Thoracic aorta (tissue), 2 donors: ENCODE measurements around the gene WWC2. TPM values are rescaled to one million over a fixed set of nuclear protein-coding genes. Genes with fewer than 3 reads are reported as not detected.

ENCODE experiments used
- ATAC-seq: fragments of 150-250 bp; one replicate; pipeline ENCODE4 v1.8.0; 2017; ENCODE audit warnings: low read depth; ENCODE audit not compliant: insufficient number of reproducible peaks, low FRiP score
- DNase-seq: peaks from one replicate; pipeline ENCODE4 v3.0.0-alpha.2; 2020; ENCODE audit warnings: low spot score
- H3K27ac ChIP-seq, 2 donors: fragments of 200-600 bp; sonication (generic); 1 replicate in 1 of 2; 2 replicates in 1 of 2; pipeline ENCODE4 v1.5.1; 2016; ENCODE audit warnings: mild to moderate bottlenecking in 2 of 2, moderate library complexity in 2 of 2
- H3K27me3 ChIP-seq: fragments of 200-600 bp; sonication (generic); replicated peaks from 2 replicates; pipeline ENCODE4 v1.6.0; 2016; ENCODE audit warnings: mild to moderate bottlenecking; ENCODE audit not compliant: insufficient read depth
- H3K36me3 ChIP-seq: fragments of 200-600 bp; sonication (generic); one replicate; pipeline ENCODE4 v1.5.1; 2016
- H3K4me1 ChIP-seq, 2 donors: fragments of 200-600 bp; sonication (generic); 1 replicate in 1 of 2; 2 replicates in 1 of 2; pipeline versions ENCODE4 v1.5.1 to v1.6.0; 2016; ENCODE audit warnings: low read depth in 2 of 2, mild to moderate bottlenecking in 1 of 2; ENCODE audit not compliant: control insufficient read depth in 1 of 2
- H3K4me3 ChIP-seq: fragments of 200-600 bp; sonication (generic); 2 replicates; pipeline ENCODE4 v1.5.1; 2016; ENCODE audit warnings: mild to moderate bottlenecking
- H3K9me3 ChIP-seq: fragments of 200-600 bp; sonication (generic); 2 replicates; pipeline ENCODE4 v1.5.1; 2016
- total RNA-seq, 2 donors: library from RNA; depleted of rRNA; stranded (reverse); fragments of >200 nt; gene quantifications; one replicate each; pipeline versions ENCODE4 v1.1.0 to v1.2.3, GENCODE V29; 2016
- TF ChIP-seq, protein P1 (sequence below): fragments of 200-600 bp; sonication (generic); IDR thresholded peaks from one replicate; pipeline ENCODE4 v1.5.1; 2019; ENCODE audit warnings: antibody characterized with exemption

Gene WWC2
- total RNA-seq, 2 donors from 2014 or later = 21.1 to 44.8 TPM

DNA sequence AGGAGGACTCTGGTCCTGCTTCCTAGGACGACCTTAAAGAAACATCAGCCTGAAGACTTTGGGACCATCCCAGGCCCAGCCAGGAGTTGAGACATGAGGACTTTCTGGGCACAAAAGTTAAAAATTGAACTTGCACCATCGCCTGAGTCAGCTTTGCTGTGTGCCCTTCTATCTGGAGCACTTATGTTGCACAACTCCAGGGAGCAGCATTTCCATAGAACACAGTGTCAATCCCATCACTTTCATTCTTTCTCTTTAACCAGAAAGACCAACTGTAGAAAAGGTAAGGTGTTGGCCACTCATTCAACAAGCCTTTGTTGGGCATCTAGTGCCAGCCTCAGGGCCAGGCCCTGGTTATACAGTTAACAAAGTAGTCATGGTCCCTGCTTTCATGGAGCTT lies 231.8 kb downstream of the WWC2 start:
- no peak for ATAC-seq
- TF ChIP-seq, protein P1, sequence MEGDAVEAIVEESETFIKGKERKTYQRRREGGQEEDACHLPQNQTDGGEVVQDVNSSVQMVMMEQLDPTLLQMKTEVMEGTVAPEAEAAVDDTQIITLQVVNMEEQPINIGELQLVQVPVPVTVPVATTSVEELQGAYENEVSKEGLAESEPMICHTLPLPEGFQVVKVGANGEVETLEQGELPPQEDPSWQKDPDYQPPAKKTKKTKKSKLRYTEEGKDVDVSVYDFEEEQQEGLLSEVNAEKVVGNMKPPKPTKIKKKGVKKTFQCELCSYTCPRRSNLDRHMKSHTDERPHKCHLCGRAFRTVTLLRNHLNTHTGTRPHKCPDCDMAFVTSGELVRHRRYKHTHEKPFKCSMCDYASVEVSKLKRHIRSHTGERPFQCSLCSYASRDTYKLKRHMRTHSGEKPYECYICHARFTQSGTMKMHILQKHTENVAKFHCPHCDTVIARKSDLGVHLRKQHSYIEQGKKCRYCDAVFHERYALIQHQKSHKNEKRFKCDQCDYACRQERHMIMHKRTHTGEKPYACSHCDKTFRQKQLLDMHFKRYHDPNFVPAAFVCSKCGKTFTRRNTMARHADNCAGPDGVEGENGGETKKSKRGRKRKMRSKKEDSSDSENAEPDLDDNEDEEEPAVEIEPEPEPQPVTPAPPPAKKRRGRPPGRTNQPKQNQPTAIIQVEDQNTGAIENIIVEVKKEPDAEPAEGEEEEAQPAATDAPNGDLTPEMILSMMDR = no peak
- no peaks in the 10 kb centered on the region for H3K9me3 ChIP-seq

DNA sequence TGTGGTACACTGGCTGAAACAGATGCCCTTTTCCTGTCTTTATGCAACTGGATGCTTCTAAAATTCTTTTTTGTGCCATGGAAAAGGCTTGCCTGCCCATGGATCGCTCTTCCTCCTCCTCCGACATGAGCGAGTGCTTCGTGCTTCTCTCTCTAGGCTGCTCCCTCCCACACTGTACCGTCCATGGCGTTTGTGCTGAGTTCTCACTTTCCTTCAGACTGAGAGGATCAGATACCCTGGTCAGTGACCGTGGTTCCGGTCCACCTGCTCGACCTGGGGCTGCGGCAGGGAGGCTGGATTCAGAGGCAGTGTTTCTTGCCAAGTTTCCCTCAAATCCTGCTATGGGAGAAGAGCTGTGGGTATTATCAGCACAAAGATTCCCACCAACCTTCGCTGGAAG lies 233.4 kb downstream of the WWC2 start:
- ATAC-seq = no peak
- TF ChIP-seq, protein P1 = no peak

More for the DNA sequence above, 231.8 kb downstream of the WWC2 start:
- Histone ChIP-seq H3K4me3 (no peak overlapping the region), H3K27me3 (no peaks in the 10 kb centered on the region), H3K36me3 (no peaks in the 10 kb centered on the region), H3K27ac (no peak overlapping the region), H3K4me1 (peaks cover 0 to 5% of the 10 kb centered on the region in 2 donors)
- DNase-seq = no peak

DNA sequence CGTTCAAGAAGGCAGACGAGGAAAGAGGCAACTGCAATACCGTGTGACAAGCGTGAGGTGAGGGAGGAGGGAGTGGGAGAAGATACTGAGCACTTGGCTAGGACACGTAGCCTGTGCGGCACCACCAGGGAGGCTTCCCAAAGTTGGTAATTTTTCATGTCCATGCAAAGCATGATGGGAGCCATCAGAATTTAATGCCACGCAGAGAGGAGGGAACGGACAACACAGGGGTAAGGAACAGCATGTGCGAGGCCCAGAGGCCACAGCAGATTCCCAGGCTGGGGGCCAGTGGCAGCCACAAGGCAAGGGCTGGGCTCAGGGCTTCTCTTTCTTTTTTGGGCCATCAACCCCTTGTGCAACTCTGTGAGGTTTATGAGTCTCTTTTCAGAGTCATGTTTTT lies 234.1 kb downstream of the WWC2 start:
- DNase-seq (no peak), ATAC-seq (no peak)
- Histone ChIP-seq H3K36me3 (no peaks in the 10 kb centered on the region), H3K27me3 (no peaks in the 10 kb centered on the region), H3K4me3 (no peak overlapping the region), H3K27ac (no peak overlapping the region), H3K4me1 (peaks cover 0 to 5% of the 10 kb centered on the region in 2 donors), H3K9me3 (no peaks in the 10 kb centered on the region)
- TF ChIP-seq, protein P1 = no peak

More for the DNA sequence above, 233.4 kb downstream of the WWC2 start:
- Histone ChIP-seq H3K4me1 (peaks cover 0 to 5% of the 10 kb centered on the region in 2 donors), H3K27me3 (no peaks in the 10 kb centered on the region), H3K27ac (no peak overlapping the region), H3K9me3 (no peaks in the 10 kb centered on the region), H3K36me3 (no peaks in the 10 kb centered on the region), H3K4me3 (no peak overlapping the region)
- DNase-seq = no peak

DNA sequence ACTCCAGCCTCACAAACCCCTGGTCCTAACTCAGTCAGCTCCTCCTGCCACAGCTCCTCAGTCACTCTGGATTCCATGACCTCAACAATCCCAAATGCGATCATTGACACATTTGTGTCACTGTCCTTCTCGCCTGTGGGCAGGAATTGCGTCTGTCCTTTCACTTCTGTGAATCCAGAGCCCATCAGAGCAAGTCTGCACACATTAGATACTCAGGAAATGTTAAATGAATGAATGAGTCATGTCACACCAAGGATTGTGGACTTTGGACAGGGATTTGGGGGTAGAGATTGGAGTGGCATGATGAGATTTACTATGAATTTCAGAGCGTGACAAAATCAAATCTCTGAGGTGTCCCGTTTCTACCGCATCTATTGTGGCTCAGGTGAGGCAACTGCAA lies 234.9 kb downstream of the WWC2 start:
- no peaks in the 10 kb centered on the region for H3K36me3 ChIP-seq
- TF ChIP-seq, protein P1 = no peak
- ATAC-seq = no peak
- H3K27ac ChIP-seq = no peak overlapping the region
- H3K9me3 ChIP-seq = no peaks in the 10 kb centered on the region
- no peak for DNase-seq
- H3K27me3 ChIP-seq = no peaks in the 10 kb centered on the region
- H3K4me3 ChIP-seq = no peak overlapping the region
- peaks cover 0 to 5% of the 10 kb centered on the region in 2 donors for H3K4me1 ChIP-seq

DNA sequence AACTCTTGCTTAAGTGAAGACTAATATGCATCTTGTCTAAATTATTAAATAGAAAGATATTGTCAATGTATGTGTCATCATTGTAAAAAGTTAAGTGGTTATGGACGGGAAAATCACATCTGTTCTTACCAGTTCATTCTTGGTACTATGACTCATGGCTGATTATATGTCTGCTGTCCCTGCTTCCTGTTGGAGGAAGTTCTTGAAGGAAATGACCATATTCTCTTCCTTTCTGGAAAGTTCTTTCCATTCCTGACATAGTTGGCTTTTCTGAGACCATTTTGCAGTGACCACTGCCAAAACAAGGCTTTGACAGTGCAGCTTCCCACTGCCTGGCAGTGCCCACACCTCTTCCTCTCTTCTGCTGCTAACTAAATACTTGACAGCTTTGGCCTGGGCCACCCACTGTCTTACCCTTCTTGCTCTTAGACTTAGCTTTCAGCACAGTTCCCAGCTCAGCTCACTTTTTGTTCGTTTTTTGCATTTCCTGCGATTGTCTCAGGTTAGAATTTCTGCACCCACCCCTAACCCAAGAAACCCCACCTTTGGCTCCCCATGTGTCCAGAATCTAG lies 236.4 kb downstream of the WWC2 start:
- H3K4me3 ChIP-seq = no peak overlapping the region
- no peaks in the 10 kb centered on the region for H3K27me3 ChIP-seq
- H3K36me3 ChIP-seq = no peaks in the 10 kb centered on the region
- peaks cover 0 to 5% of the 10 kb centered on the region in 2 donors for H3K4me1 ChIP-seq
- no peaks in the 10 kb centered on the region for H3K9me3 ChIP-seq
- TF ChIP-seq, protein P1 = no peak
- DNase-seq = no peak
- ATAC-seq = no peak
- H3K27ac ChIP-seq = no peak overlapping the region
